HG03025 (cell line): ENCODE measurements around the gene TTC23.

Experiments used
- ATAC-seq: cut with Tn5 transposase; IDR thresholded peaks from one replicate; pipeline ENCODE4 v1.9.1; 2021; ENCODE audit warnings: mild to moderate bottlenecking, moderate library complexity; ENCODE audit not compliant: unreplicated experiment, low FRiP score

Gene TTC23

GRCh38 chr15:99249270-99249841, at the start of gene TTC23:
Gene TTC23 (minus strand): TSS chr15:99249581. CDS start chr15:99228712, 20,869 bp downstream.
- ATAC-seq, result no peak

GRCh38 chr15:99296386-99296785, 47.0 kb upstream of the TTC23 start:
- no peak for ATAC-seq

- no peak for ATAC-seq
Observed at GRCh38 chr15:99295840-99296239, 46.5 kb upstream of the TTC23 start.

- no peak for ATAC-seq
Observed at GRCh38 chr15:99291643-99292042, 42.3 kb upstream of the TTC23 start.

- ATAC-seq, result no peak
Observed at GRCh38 chr15:99283717-99284116, 34.3 kb upstream of the TTC23 start.

- no peak for ATAC-seq
Observed at GRCh38 chr15:99282586-99282985, 33.2 kb upstream of the TTC23 start.

GRCh38 chr15:99282121-99282520, 32.7 kb upstream of the TTC23 start:
- no peak for ATAC-seq

- no peak for ATAC-seq
Observed at GRCh38 chr15:99279827-99280226, 30.4 kb upstream of the TTC23 start.

GRCh38 chr15:99279290-99279689, 29.9 kb upstream of the TTC23 start:
- ATAC-seq, result no peak

GRCh38 chr15:99275525-99276128, 26.2 kb upstream of the TTC23 start:
- ATAC-seq, result no peak

- no peak for ATAC-seq
Observed at GRCh38 chr15:99275061-99275460, 25.7 kb upstream of the TTC23 start.

GRCh38 chr15:99273801-99274200, 24.4 kb upstream of the TTC23 start:
- no peak for ATAC-seq

GRCh38 chr15:99268431-99268830, 19.1 kb upstream of the TTC23 start:
- ATAC-seq, result no peak

GRCh38 chr15:99267957-99268356, 18.6 kb upstream of the TTC23 start:
- ATAC-seq, result no peak

GRCh38 chr15:99265541-99266070, 16.2 kb upstream of the TTC23 start:
- no peak for ATAC-seq

GRCh38 chr15:99264125-99264524, 14.7 kb upstream of the TTC23 start:
- no peak for ATAC-seq

- no peak for ATAC-seq
Observed at GRCh38 chr15:99257107-99257750, 7.8 kb upstream of the TTC23 start.

GRCh38 chr15:99253381-99254090, 4.2 kb upstream of the TTC23 start:
- no peak for ATAC-seq

GRCh38 chr15:99252326-99252725, 2.9 kb upstream of the TTC23 start:
- no peak for ATAC-seq

GRCh38 chr15:99250857-99251841, 1.8 kb upstream of the TTC23 start, which contains the start of gene LRRC28:
Gene LRRC28 (plus strand): TSS chr15:99251481. CDS start chr15:99255958, 4,477 bp downstream.
- ATAC-seq, result peak; percentile 98
